Thyroid gland (tissue), 4 donors: ENCODE results near the gene MIEN1. TPM values are rescaled to one million over a fixed set of nuclear protein-coding genes. Genes with fewer than 3 reads are reported as not detected.

ENCODE experiments used
- DNase-seq, 2 donors: peaks; one replicate each; pipeline ENCODE4 v3.0.0-alpha.2; 2019
- H3K27ac ChIP-seq, 3 donors: fragments of 200-600 bp; sonication (generic); 1 replicate in 2 of 3; 2 replicates in 1 of 3; pipeline ENCODE4 v1.5.1; 2016 to 2019; ENCODE audit warnings: mild to moderate bottlenecking in 1 of 3, moderate library complexity in 1 of 3
- H3K27me3 ChIP-seq: fragments of 200-600 bp; sonication (generic); one replicate; pipeline ENCODE4 v1.5.1; 2019
- H3K36me3 ChIP-seq, 2 donors: fragments of 200-600 bp; sonication (generic); one replicate each; pipeline ENCODE4 v1.5.1; 2016 to 2019
- H3K4me1 ChIP-seq, 2 donors: fragments of 200-600 bp; sonication (generic); one replicate each; pipeline ENCODE4 v1.5.1; 2017 to 2019
- H3K4me3 ChIP-seq, 3 donors: fragments of 200-600 bp; sonication (generic); replicated peaks in 1 of 3; 1 replicate in 2 of 3; 2 replicates in 1 of 3; pipeline ENCODE4 v1.5.1; 2016; ENCODE audit warnings: mild to moderate bottlenecking in 1 of 3
- H3K9me3 ChIP-seq: fragments of 200-600 bp; sonication (generic); one replicate; pipeline ENCODE4 v1.5.1; 2017
- CTCF ChIP-seq, 6 experiments: fragments of 200-600 bp in 3 of 6; fragments of 450-650 bp in 3 of 6; sonication (generic) in 3 of 6; IDR thresholded peaks; one replicate each; pipeline ENCODE4 v1.5.1; 2016 to 2019; ENCODE audit warnings: antibody characterized with exemption in 6 of 6, mild to moderate bottlenecking in 2 of 6, inconsistent platforms in 1 of 6, moderate library complexity in 1 of 6
- POLR2A ChIP-seq, 2 donors: fragments of 450-650 bp; IDR thresholded peaks; one replicate each; pipeline ENCODE4 v1.6.1; 2017; ENCODE audit warnings: antibody characterized with exemption in 2 of 2, mild to moderate bottlenecking in 2 of 2, moderate library complexity in 1 of 2
- WGBS, 2 donors: methylation state at CpG; one replicate each; pipeline ENCODE4 v1.1.5; 2017; 5-methylcytosine and 5-hydroxymethylcytosine counted together
- intact Hi-C: fragments of 100-400 bp; cut with DNase I; formaldehyde crosslinking; loops from one replicate; pipeline ENCODE4 v1.15.1; 2023
- total RNA-seq, 4 donors: library from RNA; depleted of rRNA; stranded (reverse); fragments of >200 nt; gene quantifications; one replicate each; pipeline ENCODE4 v1.2.3, GENCODE V29; 2016

Gene MIEN1
- total RNA-seq, 4 donors from 2014 or later: 39.8 to 134 (median 70.3) TPM

GRCh38 chr17:39709319-39709997 is 20.9 kb downstream of the MIEN1 start:
- DNase-seq: no peak
- Histone ChIP-seq H3K4me3 (no peak overlapping the region), H3K9me3 (no peaks in the 10 kb centered on the region), H3K4me1 (peaks cover 33 to 34% of the 10 kb centered on the region in 2 donors), H3K27me3 (no peaks in the 10 kb centered on the region), H3K36me3 (peaks cover 24 to 31% of the 10 kb centered on the region in 2 donors), H3K27ac (peak overlapping the region in 2 of 3 donors; percentile 32 to 38)
- TF ChIP-seq POLR2A (IDR thresholded peaks at IDR 0.05): no peak
- no peak for TF ChIP-seq CTCF (IDR thresholded peaks at IDR 0.05)
- WGBS, 2 donors: 90 to 91% methylated on average over 14 of the region's 14 CpGs
- intact Hi-C loops: no loop called here

- DNase-seq: peak; percentile 51 to 75
- TF ChIP-seq CTCF (IDR thresholded peaks at IDR 0.05): no peak
- no peak for TF ChIP-seq POLR2A (IDR thresholded peaks at IDR 0.05)
- no peak overlapping the region for H3K4me3 ChIP-seq
- H3K27ac ChIP-seq: peak overlapping the region; percentile 78 to 97 (median 90)
- 50 to 71% methylated on average over 2 to 6 of the region's 7 CpGs for WGBS, 2 donors
- H3K27me3 ChIP-seq: no peaks in the 10 kb centered on the region
- peaks cover 58 to 59% of the 10 kb centered on the region in 2 donors for H3K4me1 ChIP-seq
- peaks cover 19 to 23% of the 10 kb centered on the region in 2 donors for H3K36me3 ChIP-seq
- intact Hi-C loops: no loop called here
- no peaks in the 10 kb centered on the region for H3K9me3 ChIP-seq
Observed at GRCh38 chr17:39706921-39707337, 23.4 kb downstream of the MIEN1 start.

- Histone ChIP-seq H3K36me3 (peaks cover 15 to 19% of the 10 kb centered on the region in 2 donors), H3K4me3 (no peak overlapping the region)
- 66 to 72% methylated on average over 6 to 8 of the region's 8 CpGs for WGBS, 2 donors
Observed at GRCh38 chr17:39706383-39706782, 23.9 kb downstream of the MIEN1 start.

GRCh38 chr17:39705786-39706348 is 24.5 kb downstream of the MIEN1 start:
- Histone ChIP-seq H3K9me3 (no peaks in the 10 kb centered on the region), H3K4me1 (peaks cover 61 to 67% of the 10 kb centered on the region in 2 donors), H3K4me3 (no peak overlapping the region), H3K27me3 (no peaks in the 10 kb centered on the region), H3K36me3 (peaks cover 15 to 19% of the 10 kb centered on the region in 2 donors), H3K27ac (peak overlapping the region; percentile 90 to 97 (median 93))
- WGBS, 2 donors: 28 to 60% methylated on average over 2 to 7 of the region's 12 CpGs
- intact Hi-C loops: no loop called here
- peak; percentile 95 to 97 for DNase-seq
- peak in 1 of 2 donors; percentile 47 for TF ChIP-seq POLR2A (IDR thresholded peaks at IDR 0.05)
- peak in 3 of 6 experiments; percentile 15 to 51 (median 34) for TF ChIP-seq CTCF (IDR thresholded peaks at IDR 0.05)

More at GRCh38 chr17:39706383-39706782, 23.9 kb downstream of the MIEN1 start:
- intact Hi-C loops: no loop called here
- Histone ChIP-seq H3K4me1 (peaks cover 59 to 63% of the 10 kb centered on the region in 2 donors), H3K27ac (peak overlapping the region; percentile 78 to 97 (median 90)), H3K9me3 (no peaks in the 10 kb centered on the region), H3K27me3 (no peaks in the 10 kb centered on the region)
- TF ChIP-seq CTCF (IDR thresholded peaks at IDR 0.05) (no peak), POLR2A (IDR thresholded peaks at IDR 0.05) (no peak)
- no peak for DNase-seq
